C4-2B (cell line): ENCODE data around the gene DPM1.

ENCODE experiments used
- CTCF ChIP-seq: fragments of 450-650 bp; conservative IDR thresholded peaks from 2 replicates; pipeline ENCODE4 v1.5.1; 2017; ENCODE audit warnings: mild to moderate bottlenecking
- ZFX ChIP-seq: fragments of 450-650 bp; IDR thresholded peaks from 2 replicates; pipeline ENCODE4 v1.6.1; 2017

GRCh38 chr20:50898475-50898874 lies 59.9 kb downstream of the DPM1 start:
- TF ChIP-seq CTCF, result no peak
- no peak for TF ChIP-seq ZFX
